ENCODE measurements around the gene IFI6.
"Not testable (repeated sequence)": the region's sequence is repeated elsewhere in the genome, so short reads cannot be mapped to it uniquely, and the experiment has no call there.

IFI6 gene

DNA sequence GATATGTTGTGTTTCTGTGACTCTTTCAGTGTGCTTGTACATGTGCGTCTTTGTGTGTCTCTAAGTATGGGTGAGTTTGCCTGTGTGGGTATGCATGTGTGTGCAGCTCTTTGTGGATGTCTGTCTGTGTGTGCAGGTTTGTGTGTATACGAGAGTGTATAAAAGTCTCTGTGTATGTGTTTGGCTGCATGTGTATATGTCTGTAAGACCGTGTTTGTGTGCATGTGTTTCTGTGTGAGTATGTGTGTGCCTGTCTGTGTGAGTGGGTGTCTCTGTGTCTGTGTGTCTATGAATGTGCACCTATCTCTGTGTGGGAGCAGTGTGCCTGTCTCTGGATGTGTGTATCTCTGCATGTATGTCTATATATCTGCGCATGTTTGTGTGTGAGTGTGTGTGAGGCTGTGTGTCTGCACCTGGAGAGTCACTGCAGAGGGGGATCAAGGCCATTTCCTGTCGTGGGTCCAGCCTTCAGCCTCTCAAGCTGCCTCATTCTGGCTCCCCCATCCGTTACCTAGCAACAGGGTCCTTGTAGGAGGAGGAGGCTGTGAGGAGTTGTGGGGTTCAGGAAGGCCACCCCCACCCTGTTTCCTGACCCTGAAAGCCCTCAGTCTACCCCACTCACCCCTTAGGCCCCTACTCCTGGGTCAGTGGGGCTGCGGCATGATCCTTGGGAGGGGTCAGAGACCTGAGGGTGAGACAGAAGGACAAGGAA, 47.4 kb downstream of the IFI6 start:
- H3K4me3 ChIP-seq (replicated peaks in 1 of 2; ENCODE audit: low read depth in 2 of 2, low read length in 2 of 2), result no peak overlapping the region
- TF ChIP-seq, protein P1, sequence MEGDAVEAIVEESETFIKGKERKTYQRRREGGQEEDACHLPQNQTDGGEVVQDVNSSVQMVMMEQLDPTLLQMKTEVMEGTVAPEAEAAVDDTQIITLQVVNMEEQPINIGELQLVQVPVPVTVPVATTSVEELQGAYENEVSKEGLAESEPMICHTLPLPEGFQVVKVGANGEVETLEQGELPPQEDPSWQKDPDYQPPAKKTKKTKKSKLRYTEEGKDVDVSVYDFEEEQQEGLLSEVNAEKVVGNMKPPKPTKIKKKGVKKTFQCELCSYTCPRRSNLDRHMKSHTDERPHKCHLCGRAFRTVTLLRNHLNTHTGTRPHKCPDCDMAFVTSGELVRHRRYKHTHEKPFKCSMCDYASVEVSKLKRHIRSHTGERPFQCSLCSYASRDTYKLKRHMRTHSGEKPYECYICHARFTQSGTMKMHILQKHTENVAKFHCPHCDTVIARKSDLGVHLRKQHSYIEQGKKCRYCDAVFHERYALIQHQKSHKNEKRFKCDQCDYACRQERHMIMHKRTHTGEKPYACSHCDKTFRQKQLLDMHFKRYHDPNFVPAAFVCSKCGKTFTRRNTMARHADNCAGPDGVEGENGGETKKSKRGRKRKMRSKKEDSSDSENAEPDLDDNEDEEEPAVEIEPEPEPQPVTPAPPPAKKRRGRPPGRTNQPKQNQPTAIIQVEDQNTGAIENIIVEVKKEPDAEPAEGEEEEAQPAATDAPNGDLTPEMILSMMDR (IDR thresholded peaks at IDR 0.05; ENCODE audit: low read depth, low read length), result no peak
- DNase-seq (ENCODE audit: low read depth in 2 of 2), result no peak

DNA sequence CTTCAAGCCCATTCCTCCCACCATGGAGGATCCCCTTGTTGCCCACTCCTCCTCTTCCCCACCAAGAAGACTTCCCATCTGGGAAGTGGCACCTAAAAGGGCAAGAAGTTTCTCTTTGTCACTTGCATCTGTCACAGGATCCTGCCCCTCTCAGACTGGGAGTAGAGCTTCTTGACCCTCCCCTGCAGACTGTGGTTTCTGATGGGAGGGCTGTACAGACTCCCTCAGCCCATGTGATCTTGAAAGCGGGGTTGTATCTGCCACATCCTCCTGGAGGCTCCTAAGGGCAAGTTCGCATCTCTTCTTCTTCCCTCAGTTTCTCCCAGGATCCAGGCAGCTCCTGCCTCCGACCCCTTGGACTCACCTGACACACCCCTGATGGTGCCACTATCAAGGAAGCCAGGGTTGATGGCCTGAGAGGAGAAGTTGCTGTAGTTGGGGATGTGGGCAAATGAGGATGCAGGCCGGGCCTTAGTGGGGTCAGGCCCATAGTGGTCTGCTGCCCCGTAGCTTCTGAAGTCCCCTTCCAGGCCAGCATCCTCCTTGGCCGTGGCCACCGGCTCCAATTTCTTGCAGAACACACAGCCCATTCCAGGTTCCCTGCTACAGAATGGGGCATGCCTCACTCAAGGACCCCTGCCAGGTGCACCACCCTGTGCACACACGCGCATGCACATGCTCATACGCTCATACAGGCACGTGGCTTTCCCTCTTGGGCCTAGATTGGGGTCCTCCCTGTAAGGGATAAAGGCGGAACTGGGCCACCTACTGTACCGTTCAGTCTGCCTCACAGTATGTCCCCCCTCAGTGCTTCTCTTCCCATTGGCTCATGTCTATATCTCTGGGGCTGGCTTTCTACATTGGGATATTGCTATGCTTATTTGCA, 48.4 kb downstream of the IFI6 start:
- no peak overlapping the region for H3K4me3 ChIP-seq (replicated peaks in 1 of 2; ENCODE audit: low read depth in 2 of 2, low read length in 2 of 2)
- DNase-seq (ENCODE audit: low read depth in 2 of 2), result no peak
- TF ChIP-seq, protein P1 (IDR thresholded peaks at IDR 0.05; ENCODE audit: low read depth, low read length), result no peak

DNA sequence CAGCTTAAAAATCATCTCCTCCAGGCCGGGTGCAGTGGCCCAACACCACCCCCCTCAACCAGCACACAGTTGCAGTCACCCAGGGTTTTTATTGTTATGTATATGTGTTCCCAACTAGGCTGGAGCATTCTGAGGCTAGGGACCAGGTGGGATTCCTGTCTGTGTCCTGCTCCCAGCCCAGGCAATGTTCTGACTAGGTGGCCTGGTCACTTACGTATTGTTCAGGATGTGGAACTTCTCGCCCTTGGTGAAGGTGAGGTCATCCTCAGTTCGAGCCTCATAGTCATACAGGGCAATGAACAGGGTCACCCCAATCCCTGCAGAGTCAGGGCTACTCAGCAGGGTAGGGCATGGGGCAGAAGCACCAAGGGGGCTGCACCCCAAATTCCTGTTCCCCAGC, 49.2 kb downstream of the IFI6 start:
- H3K4me3 ChIP-seq (replicated peaks in 1 of 2; ENCODE audit: low read depth in 2 of 2, low read length in 2 of 2), result no peak overlapping the region
- DNase-seq (ENCODE audit: low read depth in 2 of 2), result no peak
- TF ChIP-seq, protein P1 (IDR thresholded peaks at IDR 0.05; ENCODE audit: low read depth, low read length), result no peak

DNA sequence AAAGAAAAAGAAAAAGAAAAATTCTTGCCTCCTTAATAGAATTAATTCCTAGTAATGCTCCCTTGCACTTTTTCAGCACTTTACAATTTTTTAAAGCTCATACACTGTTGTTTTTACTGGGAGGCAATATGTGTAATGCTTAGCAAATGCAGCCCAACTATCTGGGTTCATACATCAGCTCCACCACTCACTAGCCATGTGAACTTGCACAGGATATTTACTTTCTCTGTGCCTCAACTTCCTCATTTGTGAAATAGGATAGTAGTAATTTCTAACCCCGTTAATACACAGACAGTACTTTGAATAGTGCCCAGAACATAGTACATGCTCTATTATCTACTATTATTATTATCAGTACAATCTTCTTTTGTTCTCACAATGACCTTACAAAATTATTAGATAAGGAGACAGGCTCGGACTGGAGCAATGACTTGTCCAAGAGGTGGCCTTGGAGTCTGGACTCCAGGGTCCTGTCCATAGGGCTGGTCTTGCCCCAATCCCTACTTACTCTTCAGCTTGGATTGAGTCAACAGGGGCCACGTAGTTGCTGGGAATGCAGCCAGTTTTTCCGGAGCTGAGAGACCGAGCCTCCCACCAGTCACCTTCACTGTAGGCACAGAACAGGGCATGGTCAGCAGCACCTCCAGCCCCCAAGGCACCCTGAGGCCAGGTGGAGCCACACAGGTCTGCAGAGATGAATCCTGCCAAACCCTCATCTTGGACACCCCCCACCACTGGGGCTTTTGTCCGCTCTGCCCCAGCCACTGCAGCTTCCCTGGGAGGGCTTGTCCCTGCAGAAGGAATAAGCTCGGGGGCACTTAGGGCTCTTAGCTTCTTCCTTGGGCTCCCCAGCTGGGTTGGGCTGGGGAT, 50.7 kb downstream of the IFI6 start:
- peak; percentile 65 to 69 for DNase-seq (ENCODE audit: low read depth in 2 of 2)
- H3K4me3 ChIP-seq (replicated peaks in 1 of 2; ENCODE audit: low read depth in 2 of 2, low read length in 2 of 2), result no peak overlapping the region
- TF ChIP-seq, protein P1 (IDR thresholded peaks at IDR 0.05; ENCODE audit: low read depth, low read length), result no peak

DNA sequence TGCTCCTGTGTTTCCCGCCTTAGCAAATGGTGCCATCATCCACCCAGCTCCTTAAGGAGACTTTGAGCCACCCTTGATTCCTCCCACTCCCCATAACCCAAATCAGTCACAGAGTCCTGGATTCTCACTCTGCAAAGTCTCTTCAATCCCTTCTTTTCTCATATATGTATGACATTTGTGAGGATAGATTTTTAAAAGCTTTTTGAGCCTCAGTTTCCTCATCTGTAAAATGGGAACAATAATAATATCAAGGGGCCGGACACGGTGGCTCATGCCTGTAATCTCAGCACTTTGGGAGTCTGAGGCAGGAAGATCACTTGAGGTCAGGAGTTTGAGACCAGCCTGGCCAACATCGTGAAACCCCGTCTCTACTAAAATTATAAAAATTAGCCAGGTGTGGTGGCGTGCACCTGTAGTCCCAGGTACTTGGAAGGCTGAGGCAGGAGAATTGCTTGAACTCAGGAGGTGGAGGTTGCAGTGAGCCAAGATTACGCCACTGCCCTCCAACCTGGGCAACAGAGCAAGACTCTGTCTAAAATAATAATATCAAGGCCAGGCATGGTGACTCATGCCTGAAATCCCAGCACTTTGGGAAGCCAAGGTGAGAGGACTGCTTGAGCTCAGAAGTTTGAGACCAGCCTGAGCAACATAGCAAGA, 52.1 kb downstream of the IFI6 start:
- not testable (repeated sequence) for DNase-seq (ENCODE audit: low read depth in 2 of 2); H3K4me3 ChIP-seq (replicated peaks in 1 of 2; ENCODE audit: low read depth in 2 of 2, low read length in 2 of 2)

DNA sequence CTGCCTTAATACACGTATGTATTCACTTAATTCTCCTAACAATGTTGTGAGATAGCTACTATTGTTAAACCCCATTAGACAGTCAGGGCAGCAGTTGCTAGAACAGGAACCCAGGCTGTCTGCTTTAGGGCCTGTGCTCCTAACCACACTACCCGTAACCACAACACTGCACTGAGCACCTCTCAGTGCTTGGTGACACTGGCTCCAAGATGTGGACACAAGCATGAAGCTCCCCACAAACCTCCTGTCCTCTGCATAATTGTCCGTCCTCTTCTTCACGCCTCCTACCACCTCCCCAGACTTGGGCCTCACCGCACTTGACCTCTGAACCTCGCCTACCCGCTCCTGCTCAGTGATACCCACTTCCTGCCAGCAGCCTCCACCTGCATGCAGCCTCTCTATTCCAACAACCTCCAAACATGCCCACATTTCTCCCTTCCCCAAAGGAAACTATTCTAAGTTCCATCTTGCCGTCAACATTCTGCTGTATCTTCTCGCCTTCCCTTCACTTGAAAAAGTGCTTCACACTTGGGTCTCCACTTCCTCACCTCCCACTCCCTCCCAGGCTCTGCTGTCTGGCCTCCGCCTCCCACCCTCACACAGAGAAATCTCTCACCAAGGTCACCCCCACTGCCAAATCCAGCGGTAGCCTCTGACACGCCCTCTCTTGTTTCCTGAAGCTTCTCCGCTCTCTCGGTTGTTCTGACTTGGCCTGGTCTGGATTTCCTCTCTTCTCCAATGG, 53.5 kb downstream of the IFI6 start:
- no peak overlapping the region for H3K4me3 ChIP-seq (replicated peaks in 1 of 2; ENCODE audit: low read depth in 2 of 2, low read length in 2 of 2)
- TF ChIP-seq, protein P1 (IDR thresholded peaks at IDR 0.05; ENCODE audit: low read depth, low read length), result no peak
- no peak for DNase-seq (ENCODE audit: low read depth in 2 of 2)
